ENCODE data around the gene CCDC9B. TPM values are rescaled to one million over a fixed set of nuclear protein-coding genes. Genes with fewer than 3 reads are reported as not detected.
A peak's percentile ranks its signal among the peaks of the same experiment; 100 is the strongest.

The CCDC9B gene
- total RNA-seq, 1 experiment from 2014 or later: 9.8 TPM

- DNase-seq (ENCODE audit: low read depth): no peak
Measured at GRCh38 chr15:40365624-40366456, 25.1 kb upstream of the CCDC9B start.

GRCh38 chr15:40365016-40365415 lies 24.3 kb upstream of the CCDC9B start:
- DNase-seq (ENCODE audit: low read depth): no peak

- no peak for DNase-seq (ENCODE audit: low read depth)
Measured at GRCh38 chr15:40364251-40364650, 23.5 kb upstream of the CCDC9B start.

- no peak for DNase-seq (ENCODE audit: low read depth)
Measured at GRCh38 chr15:40363611-40364010, 22.9 kb upstream of the CCDC9B start.

GRCh38 chr15:40361640-40362039 lies 20.9 kb upstream of the CCDC9B start:
- no peak for DNase-seq (ENCODE audit: low read depth)

GRCh38 chr15:40360015-40360414 lies 19.3 kb upstream of the CCDC9B start:
- no peak for DNase-seq (ENCODE audit: low read depth)

- no peak for DNase-seq (ENCODE audit: low read depth)
Measured at GRCh38 chr15:40358471-40359353, 18.0 kb upstream of the CCDC9B start.

GRCh38 chr15:40357723-40358470 lies 17.2 kb upstream of the CCDC9B start, which contains the start of gene DISP2:
Gene DISP2 (plus strand): TSS chr15:40358219. CDS start chr15:40358322, 103 bp downstream.
- peak; percentile 54 for DNase-seq (ENCODE audit: low read depth)

GRCh38 chr15:40357246-40357645 lies 16.5 kb upstream of the CCDC9B start:
- DNase-seq (ENCODE audit: low read depth): no peak

- DNase-seq (ENCODE audit: low read depth): no peak
Measured at GRCh38 chr15:40355976-40356585, 15.3 kb upstream of the CCDC9B start.

- DNase-seq (ENCODE audit: low read depth): peak; percentile 37
Measured at GRCh38 chr15:40354408-40355171, 13.9 kb upstream of the CCDC9B start.

GRCh38 chr15:40353697-40354096 lies 13.0 kb upstream of the CCDC9B start:
- DNase-seq (ENCODE audit: low read depth): no peak

GRCh38 chr15:40352281-40352901 lies 11.7 kb upstream of the CCDC9B start:
- no peak for DNase-seq (ENCODE audit: low read depth)

GRCh38 chr15:40349163-40349562 lies 8.4 kb upstream of the CCDC9B start:
- DNase-seq (ENCODE audit: low read depth): no peak

GRCh38 chr15:40348474-40348870 lies 7.7 kb upstream of the CCDC9B start:
- DNase-seq (ENCODE audit: low read depth): no peak

GRCh38 chr15:40347559-40348473 lies 7.1 kb upstream of the CCDC9B start:
- no peak for DNase-seq (ENCODE audit: low read depth)

- no peak for DNase-seq (ENCODE audit: low read depth)
Measured at GRCh38 chr15:40346579-40347558, 6.1 kb upstream of the CCDC9B start.

Data from LHCN-M2 (cell line).